Measurements from ENCODE around the gene KRT6A. TPM values are rescaled to one million over a fixed set of nuclear protein-coding genes. Genes with fewer than 3 reads are reported as not detected.

The KRT6A gene
- not detected in 2 replicates for total RNA-seq

DNA sequence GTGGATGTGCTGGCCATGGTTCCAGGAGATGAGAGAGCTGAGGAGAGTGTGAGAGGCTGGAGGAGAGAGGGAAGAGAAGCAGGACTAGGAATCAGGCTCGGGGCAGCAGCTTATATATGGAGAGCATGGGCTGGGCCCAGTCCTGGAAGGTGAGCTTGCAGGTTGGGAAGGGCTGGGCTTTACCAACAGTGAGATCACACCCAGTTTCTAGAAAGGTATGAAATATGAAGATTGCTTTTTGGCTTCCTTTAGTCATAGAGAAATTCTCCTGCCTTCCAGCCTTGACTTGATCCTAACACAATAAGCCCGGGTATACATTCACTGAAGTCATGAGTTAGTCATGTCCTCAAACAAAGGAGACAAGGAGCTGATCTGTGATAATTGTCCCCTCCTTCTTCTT lies at the start of gene KRT6A:
Gene KRT6A (minus strand): TSS at position 86 of the 400 bp plus-strand sequence. CDS start 69 bp downstream, at position 17.

DNA sequence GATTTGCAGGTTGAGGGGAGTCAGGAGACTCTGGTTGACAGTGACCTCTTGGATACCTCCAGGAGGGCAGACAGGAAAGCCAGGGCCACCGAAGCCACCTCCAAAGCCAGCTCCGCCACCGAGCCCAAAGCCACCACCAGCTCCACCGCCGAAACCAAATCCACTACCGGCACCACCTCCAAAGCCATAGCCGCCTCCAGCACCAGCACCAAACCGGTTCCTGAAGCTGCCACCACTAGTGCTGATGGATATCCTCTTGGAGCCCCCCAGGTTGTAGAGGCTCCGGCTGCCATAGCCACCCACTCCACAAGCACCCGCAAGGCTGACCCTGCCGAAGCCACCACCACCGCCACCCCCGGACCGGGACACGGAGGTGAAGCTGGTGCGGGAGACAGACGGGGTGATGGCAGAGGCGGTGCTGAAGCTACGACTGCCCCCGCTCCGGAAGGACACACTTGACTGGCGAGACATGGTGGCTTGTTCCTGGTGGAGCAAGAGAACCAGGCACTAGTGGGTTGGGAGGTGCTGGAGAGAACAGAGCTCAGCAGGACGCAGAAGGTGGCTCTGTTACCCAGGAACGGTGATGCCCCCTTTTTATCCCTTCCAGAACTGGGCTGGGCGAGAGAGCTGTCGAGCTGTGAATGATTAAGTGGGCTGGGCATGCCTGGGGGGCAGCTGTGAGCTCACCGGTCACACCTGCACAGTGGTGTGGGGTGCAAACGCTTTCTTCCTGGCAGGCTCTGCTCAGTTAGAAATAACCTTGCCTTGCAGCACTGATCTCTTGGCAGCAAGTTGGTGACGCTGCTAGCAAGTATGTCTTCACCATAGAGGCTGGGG lies 27.0 kb upstream of the KRT6A start, which contains the start of gene KRT5:
Gene KRT5 (minus strand): TSS at position 569 of the 837 bp plus-strand sequence. CDS start 98 bp downstream, at position 471.

DNA sequence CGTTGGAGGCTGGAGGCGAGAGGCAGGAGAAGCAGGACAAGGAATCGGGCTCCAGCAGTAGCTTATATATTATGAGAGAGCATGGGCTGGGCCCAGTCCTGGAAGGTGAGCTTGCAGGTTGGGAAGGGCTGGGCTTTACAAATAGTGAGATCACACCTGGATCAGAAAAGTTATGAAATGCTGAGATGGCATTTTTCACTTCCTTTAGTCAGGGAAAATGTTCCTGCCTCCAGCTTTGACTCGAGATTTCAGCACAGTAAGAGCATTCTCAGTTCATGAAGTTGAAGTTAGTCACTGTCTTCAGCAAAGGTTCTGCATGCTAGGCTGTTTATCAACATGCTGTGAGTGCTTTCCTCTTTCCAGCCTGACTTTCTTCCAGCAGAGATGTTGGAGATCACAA lies 19.3 kb downstream of the KRT6A start, which contains the start of gene KRT6C:
Gene KRT6C (minus strand): TSS at position 38 of the 400 bp plus-strand sequence. CDS start 68 bp downstream, outside the sequence.

DNA sequence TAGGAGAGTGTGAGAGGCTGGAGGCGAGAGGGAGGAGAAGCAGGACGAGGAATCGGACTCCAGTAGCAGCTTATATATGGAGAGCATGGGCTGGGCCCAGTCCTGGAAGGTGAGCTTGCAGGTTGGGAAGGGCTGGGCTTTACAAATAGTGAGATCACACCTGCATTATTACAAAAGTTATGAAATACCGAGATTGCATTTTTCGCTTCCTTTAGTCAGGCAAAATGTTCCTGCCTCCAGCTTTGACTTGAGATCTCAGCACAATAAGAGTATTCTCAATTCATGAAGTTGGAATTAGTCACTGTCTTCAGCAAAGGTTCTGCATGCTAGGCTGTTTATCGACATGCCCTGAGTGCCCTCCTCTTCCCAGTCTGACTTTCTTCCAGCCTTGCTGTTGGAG lies 41.0 kb downstream of the KRT6A start, which contains the start of gene KRT6B:
Gene KRT6B (minus strand): TSS at position 46 of the 400 bp plus-strand sequence. CDS start 68 bp downstream, outside the sequence.

Other genes starting within 250 kb of the KRT6A start
- gene KRT86, start 218.6 kb downstream of the KRT6A start, total RNA-seq: 0.09 TPM in 1 of 2 replicates, not detected in the other
- not detected in 2 replicates for gene KRT81, start 201.7 kb downstream of the KRT6A start, total RNA-seq
- gene KRT83, start 171.9 kb downstream of the KRT6A start, total RNA-seq: not detected in 2 replicates
- gene KRT85, start 125.8 kb downstream of the KRT6A start, total RNA-seq: not detected in 2 replicates
- gene KRT84, start 107.6 kb downstream of the KRT6A start, total RNA-seq: not detected in 2 replicates
- gene KRT82, start 86.9 kb downstream of the KRT6A start, total RNA-seq: not detected in 2 replicates
- gene KRT75, start 58.9 kb downstream of the KRT6A start, total RNA-seq: not detected in 2 replicates
- gene KRT6B, start 41.1 kb downstream of the KRT6A start, total RNA-seq: not detected in 2 replicates
- gene KRT6C, start 19.5 kb downstream of the KRT6A start, total RNA-seq: not detected in 2 replicates
- gene KRT5, start 27.1 kb upstream of the KRT6A start, total RNA-seq: 0.23 TPM in 1 of 2 replicates, not detected in the other
- not detected in 2 replicates for gene KRT71, start 59.9 kb upstream of the KRT6A start, total RNA-seq
- gene KRT74, start 80.6 kb upstream of the KRT6A start, total RNA-seq: not detected in 2 replicates
- not detected in 2 replicates for gene KRT72, start 108.2 kb upstream of the KRT6A start, total RNA-seq
- not detected in 2 replicates for gene KRT73, start 125.3 kb upstream of the KRT6A start, total RNA-seq
- gene KRT2, start 159.0 kb upstream of the KRT6A start, total RNA-seq: not detected in 2 replicates
- not detected in 2 replicates for gene KRT1, start 187.2 kb upstream of the KRT6A start, total RNA-seq
- gene KRT77, start 210.3 kb upstream of the KRT6A start, total RNA-seq: not detected in 2 replicates

Measured in smooth muscle cell of the umbilical artery (primary cell).